ENCODE data around the gene TRIM8.

Gene TRIM8

DNA sequence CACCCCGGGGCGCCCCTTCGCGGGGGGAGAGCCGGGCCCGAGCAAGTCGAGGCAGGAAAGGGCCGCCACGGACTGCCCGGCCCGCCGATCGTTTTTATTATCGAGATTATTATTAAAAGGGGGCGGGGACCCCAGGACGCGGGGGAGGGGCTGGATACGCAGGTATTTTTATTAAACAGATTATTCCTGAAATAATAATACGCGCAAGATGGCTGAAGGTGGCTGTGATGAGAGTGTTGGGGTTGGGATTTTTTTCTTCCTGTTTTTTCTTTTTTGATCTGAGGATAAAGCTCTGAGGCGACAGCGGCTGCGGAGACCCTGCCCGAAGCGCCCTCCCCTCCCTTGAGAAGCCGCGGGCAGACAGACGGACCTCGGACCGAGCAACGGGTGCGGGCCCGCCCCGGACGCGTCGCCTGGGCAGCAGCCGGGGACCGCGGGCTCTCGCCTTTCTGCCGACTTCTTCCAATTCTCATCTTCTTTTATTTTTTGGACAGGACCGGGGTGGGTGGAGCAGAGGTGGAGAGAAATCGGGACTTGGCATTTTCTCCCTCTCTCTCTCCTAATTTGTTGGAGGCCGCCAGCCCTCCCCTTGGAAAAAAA lies 1.4 kb upstream of the TRIM8 start:
- Histone ChIP-seq H3K9me3 (ENCODE audit: control insufficient read depth in 5 of 5, low read length in 5 of 5) (no peaks in the 10 kb centered on the region), H3K9ac (ENCODE audit: low read length in 5 of 5) (peak overlapping the region in 4 of 5 donors; percentile 72 to 92 (median 82)), H3K27me3 (ENCODE audit: control insufficient read depth in 5 of 5, insufficient read depth in 4 of 5, low read length in 5 of 5) (no peaks in the 10 kb centered on the region), H3K4me3 (ENCODE audit: low read depth in 1 of 5, low read length in 5 of 5) (peak overlapping the region; percentile 59 to 99 (median 75)), H3K36me3 (ENCODE audit: control insufficient read depth in 5 of 5, insufficient read depth in 5 of 5, low read length in 5 of 5) (peaks cover 0 to 3% (median 0%) of the 10 kb centered on the region in 5 donors), H3K27ac (ENCODE audit: low read depth, low read length) (peak overlapping the region; percentile 99), H3K4me1 (ENCODE audit: control insufficient read depth in 5 of 5, insufficient read depth in 5 of 5, low read length in 5 of 5) (peaks cover 3 to 41% (median 27%) of the 10 kb centered on the region in 5 donors)

GRCh38 chr10:102643336-102644065 lies 778 bp upstream of the TRIM8 start:
- no peaks in the 10 kb centered on the region for H3K9me3 ChIP-seq (ENCODE audit: control insufficient read depth in 5 of 5, low read length in 5 of 5)
- H3K9ac ChIP-seq (ENCODE audit: low read length in 5 of 5): peak overlapping the region in 4 of 5 donors; percentile 72 to 99 (median 88)

GRCh38 chr10:102644646-102645387 lies 538 bp downstream of the TRIM8 start:
- peaks cover 20 to 61% (median 47%) of the 10 kb centered on the region in 5 donors for H3K4me1 ChIP-seq (ENCODE audit: control insufficient read depth in 5 of 5, insufficient read depth in 5 of 5, low read length in 5 of 5)
- peak overlapping the region; percentile 93 to 99 (median 96) for H3K9ac ChIP-seq (ENCODE audit: low read length in 5 of 5)
- H3K9me3 ChIP-seq (ENCODE audit: control insufficient read depth in 5 of 5, low read length in 5 of 5): no peaks in the 10 kb centered on the region
- peak overlapping the region; percentile 94 to 100 (median 99) for H3K4me3 ChIP-seq (ENCODE audit: low read depth in 1 of 5, low read length in 5 of 5)
- peaks cover 0 to 15% (median 12%) of the 10 kb centered on the region in 5 donors for H3K36me3 ChIP-seq (ENCODE audit: control insufficient read depth in 5 of 5, insufficient read depth in 5 of 5, low read length in 5 of 5)
- H3K27me3 ChIP-seq (ENCODE audit: control insufficient read depth in 5 of 5, insufficient read depth in 4 of 5, low read length in 5 of 5): no peaks in the 10 kb centered on the region
- peak overlapping the region; percentile 99 for H3K27ac ChIP-seq (ENCODE audit: low read depth, low read length)

More at GRCh38 chr10:102643336-102644065, 778 bp upstream of the TRIM8 start:
- peak overlapping the region; percentile 50 to 99 (median 97) for H3K4me3 ChIP-seq (ENCODE audit: low read depth in 1 of 5, low read length in 5 of 5)
- H3K36me3 ChIP-seq (ENCODE audit: control insufficient read depth in 5 of 5, insufficient read depth in 5 of 5, low read length in 5 of 5): peaks cover 0 to 9% (median 6%) of the 10 kb centered on the region in 5 donors
- H3K4me1 ChIP-seq (ENCODE audit: control insufficient read depth in 5 of 5, insufficient read depth in 5 of 5, low read length in 5 of 5): peaks cover 10 to 48% (median 34%) of the 10 kb centered on the region in 5 donors
- H3K27ac ChIP-seq (ENCODE audit: low read depth, low read length): peak overlapping the region; percentile 99
- no peaks in the 10 kb centered on the region for H3K27me3 ChIP-seq (ENCODE audit: control insufficient read depth in 5 of 5, insufficient read depth in 4 of 5, low read length in 5 of 5)

- peaks cover 0 to 15% (median 12%) of the 10 kb centered on the region in 5 donors for H3K36me3 ChIP-seq (ENCODE audit: control insufficient read depth in 5 of 5, insufficient read depth in 5 of 5, low read length in 5 of 5)
- H3K9me3 ChIP-seq (ENCODE audit: control insufficient read depth in 5 of 5, low read length in 5 of 5): no peaks in the 10 kb centered on the region
- H3K4me1 ChIP-seq (ENCODE audit: control insufficient read depth in 5 of 5, insufficient read depth in 5 of 5, low read length in 5 of 5): peaks cover 22 to 67% (median 52%) of the 10 kb centered on the region in 5 donors
- peak overlapping the region; percentile 99 for H3K27ac ChIP-seq (ENCODE audit: low read depth, low read length)
- H3K27me3 ChIP-seq (ENCODE audit: control insufficient read depth in 5 of 5, insufficient read depth in 4 of 5, low read length in 5 of 5): no peaks in the 10 kb centered on the region
- peak overlapping the region; percentile 93 to 99 (median 96) for H3K9ac ChIP-seq (ENCODE audit: low read length in 5 of 5)
- peak overlapping the region; percentile 94 to 100 (median 99) for H3K4me3 ChIP-seq (ENCODE audit: low read depth in 1 of 5, low read length in 5 of 5)
Measured at GRCh38 chr10:102645388-102645740, 1.1 kb downstream of the TRIM8 start.

- Histone ChIP-seq H3K27ac (ENCODE audit: low read depth, low read length) (peak overlapping the region; percentile 99), H3K9me3 (ENCODE audit: control insufficient read depth in 5 of 5, low read length in 5 of 5) (no peaks in the 10 kb centered on the region), H3K36me3 (ENCODE audit: control insufficient read depth in 5 of 5, insufficient read depth in 5 of 5, low read length in 5 of 5) (peaks cover 0 to 19% (median 17%) of the 10 kb centered on the region in 5 donors), H3K9ac (ENCODE audit: low read length in 5 of 5) (peak overlapping the region; percentile 93 to 99 (median 96)), H3K27me3 (ENCODE audit: control insufficient read depth in 5 of 5, insufficient read depth in 4 of 5, low read length in 5 of 5) (no peaks in the 10 kb centered on the region), H3K4me1 (ENCODE audit: control insufficient read depth in 5 of 5, insufficient read depth in 5 of 5, low read length in 5 of 5) (peaks cover 22 to 73% (median 59%) of the 10 kb centered on the region in 5 donors), H3K4me3 (ENCODE audit: low read depth in 1 of 5, low read length in 5 of 5) (peak overlapping the region; percentile 94 to 100 (median 99))
Measured at GRCh38 chr10:102645741-102646609, 1.7 kb downstream of the TRIM8 start.

- peaks cover 0 to 27% (median 23%) of the 10 kb centered on the region in 5 donors for H3K36me3 ChIP-seq (ENCODE audit: control insufficient read depth in 5 of 5, insufficient read depth in 5 of 5, low read length in 5 of 5)
- no peaks in the 10 kb centered on the region for H3K9me3 ChIP-seq (ENCODE audit: control insufficient read depth in 5 of 5, low read length in 5 of 5)
- H3K9ac ChIP-seq (ENCODE audit: low read length in 5 of 5): peak overlapping the region; percentile 60 to 99 (median 93)
- peak overlapping the region; percentile 94 to 100 (median 99) for H3K4me3 ChIP-seq (ENCODE audit: low read depth in 1 of 5, low read length in 5 of 5)
- H3K4me1 ChIP-seq (ENCODE audit: control insufficient read depth in 5 of 5, insufficient read depth in 5 of 5, low read length in 5 of 5): peaks cover 22 to 76% (median 62%) of the 10 kb centered on the region in 5 donors
- peak overlapping the region; percentile 99 for H3K27ac ChIP-seq (ENCODE audit: low read depth, low read length)
- no peaks in the 10 kb centered on the region for H3K27me3 ChIP-seq (ENCODE audit: control insufficient read depth in 5 of 5, insufficient read depth in 4 of 5, low read length in 5 of 5)
Measured at GRCh38 chr10:102646610-102647442, 2.5 kb downstream of the TRIM8 start.

GRCh38 chr10:102647443-102648268 lies 3.4 kb downstream of the TRIM8 start:
- Histone ChIP-seq H3K9me3 (ENCODE audit: control insufficient read depth in 5 of 5, low read length in 5 of 5) (no peaks in the 10 kb centered on the region), H3K4me3 (ENCODE audit: low read depth in 1 of 5, low read length in 5 of 5) (peak overlapping the region; percentile 94 to 100 (median 99)), H3K36me3 (ENCODE audit: control insufficient read depth in 5 of 5, insufficient read depth in 5 of 5, low read length in 5 of 5) (peaks cover 0 to 34% (median 26%) of the 10 kb centered on the region in 5 donors), H3K27me3 (ENCODE audit: control insufficient read depth in 5 of 5, insufficient read depth in 4 of 5, low read length in 5 of 5) (no peaks in the 10 kb centered on the region), H3K9ac (ENCODE audit: low read length in 5 of 5) (peak overlapping the region; percentile 66 to 99 (median 93)), H3K27ac (ENCODE audit: low read depth, low read length) (peak overlapping the region; percentile 99), H3K4me1 (ENCODE audit: control insufficient read depth in 5 of 5, insufficient read depth in 5 of 5, low read length in 5 of 5) (peaks cover 26 to 83% (median 69%) of the 10 kb centered on the region in 5 donors)

DNA sequence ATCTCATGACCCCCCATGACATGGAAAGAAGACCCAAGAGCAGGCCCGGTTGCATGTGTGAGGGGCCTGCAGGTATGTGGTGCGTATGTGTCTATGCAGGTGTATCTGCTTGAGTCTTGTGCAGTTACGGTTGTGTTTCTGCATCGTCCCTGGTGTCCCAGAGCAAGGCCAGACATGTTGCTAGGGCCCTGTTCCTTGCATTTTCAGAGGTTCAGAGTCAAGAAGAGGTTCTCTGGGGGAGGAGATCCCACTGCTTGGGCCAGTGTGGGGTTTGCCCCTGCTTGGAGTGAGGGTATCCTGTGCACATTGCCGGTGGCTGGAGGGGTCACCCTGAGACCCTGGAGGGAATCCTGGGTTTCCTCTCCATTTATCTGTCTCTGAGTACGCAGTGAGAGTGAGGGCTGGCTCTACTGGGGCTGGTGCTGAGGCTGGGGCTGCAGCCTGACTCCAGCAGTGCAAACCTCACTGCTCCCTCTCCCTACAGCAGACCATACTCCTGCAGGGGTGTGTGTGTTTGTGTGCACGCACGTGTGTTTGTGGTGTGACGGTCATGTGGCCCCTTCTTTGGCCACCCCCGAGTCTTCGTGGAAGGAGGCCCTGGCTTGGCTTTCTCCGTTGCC lies 4.1 kb downstream of the TRIM8 start:
- Histone ChIP-seq H3K4me1 (ENCODE audit: control insufficient read depth in 5 of 5, insufficient read depth in 5 of 5, low read length in 5 of 5) (peaks cover 26 to 91% (median 75%) of the 10 kb centered on the region in 5 donors), H3K9me3 (ENCODE audit: control insufficient read depth in 5 of 5, low read length in 5 of 5) (no peaks in the 10 kb centered on the region), H3K4me3 (ENCODE audit: low read depth in 1 of 5, low read length in 5 of 5) (peak overlapping the region; percentile 94 to 100 (median 99)), H3K9ac (ENCODE audit: low read length in 5 of 5) (peak overlapping the region; percentile 28 to 99 (median 93)), H3K27me3 (ENCODE audit: control insufficient read depth in 5 of 5, insufficient read depth in 4 of 5, low read length in 5 of 5) (no peaks in the 10 kb centered on the region), H3K36me3 (ENCODE audit: control insufficient read depth in 5 of 5, insufficient read depth in 5 of 5, low read length in 5 of 5) (peaks cover 0 to 41% (median 31%) of the 10 kb centered on the region in 5 donors), H3K27ac (ENCODE audit: low read depth, low read length) (peak overlapping the region; percentile 99)
